Transverse colon (tissue), 4 donors: ENCODE results near the gene STK11.

Experiments
- EP300 ChIP-seq: sonication (generic); formaldehyde crosslinking; IDR thresholded peaks from one replicate; pipeline ENCODE4 v1.6.1; 2017; ENCODE audit warnings: antibody characterized with exemption, low read depth
- POLR2A ChIP-seq: fragments of 450-650 bp; IDR thresholded peaks from one replicate; pipeline ENCODE4 v1.6.1; 2016; ENCODE audit warnings: antibody characterized with exemption, mild to moderate bottlenecking, moderate library complexity
- POLR2AphosphoS5 ChIP-seq, 3 donors: sonication (generic); formaldehyde crosslinking; IDR thresholded peaks; one replicate each; pipeline ENCODE4 v1.6.1; 2016; ENCODE audit warnings: antibody characterized with exemption in 3 of 3
- TF ChIP-seq, protein P1 (sequence below), 5 experiments: fragments of 200-600 bp in 3 of 5; fragments of 450-650 bp in 2 of 5; sonication (generic) in 3 of 5; IDR thresholded peaks; 1 replicate in 2 of 5; 2 replicates in 3 of 5; pipeline ENCODE4 v1.5.1; 2016 to 2017; ENCODE audit warnings: antibody characterized with exemption in 5 of 5, inconsistent platforms in 3 of 5, mild to moderate bottlenecking in 2 of 5, moderate library complexity in 1 of 5

DNA sequence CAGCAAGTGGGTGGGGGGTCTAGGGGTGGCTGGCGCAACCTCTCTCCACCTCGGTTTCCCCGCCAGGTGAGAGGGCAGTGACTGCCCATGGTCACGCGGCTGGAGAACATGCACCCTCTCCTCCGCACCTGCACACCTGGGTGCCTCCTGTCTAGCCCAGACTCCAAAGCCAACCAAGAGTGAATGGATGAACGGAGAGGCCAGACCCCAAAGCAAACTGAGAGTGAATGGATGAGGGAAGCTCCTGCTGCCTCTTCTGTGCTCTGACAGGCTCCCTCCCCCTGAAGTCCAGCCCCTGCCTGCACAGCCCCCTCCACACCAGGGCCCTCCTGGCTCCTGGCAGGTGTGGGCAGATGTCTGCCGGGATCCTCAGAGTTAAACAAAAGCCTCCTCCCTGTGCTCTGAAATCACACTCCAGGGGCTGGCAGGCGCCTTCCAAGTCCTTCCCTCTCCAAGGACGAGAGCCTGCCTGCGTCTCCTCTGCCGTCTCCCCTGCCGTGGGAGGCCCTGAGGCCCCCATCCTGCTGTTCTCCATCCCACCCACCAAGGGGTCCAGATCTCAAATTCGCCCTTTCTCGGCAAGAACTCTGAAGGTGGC is 33.7 kb upstream of the STK11 start:
- TF ChIP-seq EP300 (no peak), POLR2A (no peak), POLR2AphosphoS5 (IDR thresholded peaks at IDR 0.05) (no peak)
- TF ChIP-seq, protein P1, sequence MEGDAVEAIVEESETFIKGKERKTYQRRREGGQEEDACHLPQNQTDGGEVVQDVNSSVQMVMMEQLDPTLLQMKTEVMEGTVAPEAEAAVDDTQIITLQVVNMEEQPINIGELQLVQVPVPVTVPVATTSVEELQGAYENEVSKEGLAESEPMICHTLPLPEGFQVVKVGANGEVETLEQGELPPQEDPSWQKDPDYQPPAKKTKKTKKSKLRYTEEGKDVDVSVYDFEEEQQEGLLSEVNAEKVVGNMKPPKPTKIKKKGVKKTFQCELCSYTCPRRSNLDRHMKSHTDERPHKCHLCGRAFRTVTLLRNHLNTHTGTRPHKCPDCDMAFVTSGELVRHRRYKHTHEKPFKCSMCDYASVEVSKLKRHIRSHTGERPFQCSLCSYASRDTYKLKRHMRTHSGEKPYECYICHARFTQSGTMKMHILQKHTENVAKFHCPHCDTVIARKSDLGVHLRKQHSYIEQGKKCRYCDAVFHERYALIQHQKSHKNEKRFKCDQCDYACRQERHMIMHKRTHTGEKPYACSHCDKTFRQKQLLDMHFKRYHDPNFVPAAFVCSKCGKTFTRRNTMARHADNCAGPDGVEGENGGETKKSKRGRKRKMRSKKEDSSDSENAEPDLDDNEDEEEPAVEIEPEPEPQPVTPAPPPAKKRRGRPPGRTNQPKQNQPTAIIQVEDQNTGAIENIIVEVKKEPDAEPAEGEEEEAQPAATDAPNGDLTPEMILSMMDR (IDR thresholded peaks at IDR 0.05) = no peak
